PFSK-1 (cell line): ENCODE measurements around the gene TERB1.

Source experiments
- FOXP2 ChIP-seq: optimal IDR thresholded peaks from 2 replicates; pipeline ENCODE3; 2011; ENCODE audit warnings: borderline replicate concordance, control low read depth, inconsistent platforms; ENCODE audit not compliant: insufficient read depth; ENCODE audit errors: extremely low read length, extremely low read depth
- POLR2AphosphoS5 ChIP-seq: IDR thresholded peaks from 2 replicates; pipeline ENCODE4 v1.6.1; 2012; ENCODE audit warnings: low read depth, mild to moderate bottlenecking, control low read depth, low read length, moderate library complexity
- SIN3A ChIP-seq: IDR thresholded peaks from 2 replicates; pipeline ENCODE4 v1.6.1; 2012; ENCODE audit warnings: mild to moderate bottlenecking, low read length, moderate library complexity, borderline replicate concordance; ENCODE audit not compliant: insufficient read depth
- TAF1 ChIP-seq: IDR thresholded peaks from 2 replicates; pipeline ENCODE4 v1.6.1; 2012; ENCODE audit warnings: low read length, control low read depth, borderline replicate concordance; ENCODE audit not compliant: insufficient read depth
- TF ChIP-seq, protein P1 (sequence below), 2 experiments: IDR thresholded peaks; 2 replicates each; pipeline versions ENCODE4 v1.6.1 to v1.8.0; 2011 to 2012; ENCODE audit warnings: low read depth in 2 of 2, low read length in 2 of 2, control low read depth in 1 of 2, inconsistent platforms in 1 of 2, mild to moderate bottlenecking in 1 of 2, moderate library complexity in 1 of 2; ENCODE audit not compliant: insufficient read depth in 1 of 2

Gene TERB1

GRCh38 chr16:66717112-66717675 is 84.2 kb downstream of the TERB1 start:
- TF ChIP-seq TAF1 (no peak), SIN3A (no peak), FOXP2 (no peak), POLR2AphosphoS5 (no peak)
- TF ChIP-seq, protein P1, sequence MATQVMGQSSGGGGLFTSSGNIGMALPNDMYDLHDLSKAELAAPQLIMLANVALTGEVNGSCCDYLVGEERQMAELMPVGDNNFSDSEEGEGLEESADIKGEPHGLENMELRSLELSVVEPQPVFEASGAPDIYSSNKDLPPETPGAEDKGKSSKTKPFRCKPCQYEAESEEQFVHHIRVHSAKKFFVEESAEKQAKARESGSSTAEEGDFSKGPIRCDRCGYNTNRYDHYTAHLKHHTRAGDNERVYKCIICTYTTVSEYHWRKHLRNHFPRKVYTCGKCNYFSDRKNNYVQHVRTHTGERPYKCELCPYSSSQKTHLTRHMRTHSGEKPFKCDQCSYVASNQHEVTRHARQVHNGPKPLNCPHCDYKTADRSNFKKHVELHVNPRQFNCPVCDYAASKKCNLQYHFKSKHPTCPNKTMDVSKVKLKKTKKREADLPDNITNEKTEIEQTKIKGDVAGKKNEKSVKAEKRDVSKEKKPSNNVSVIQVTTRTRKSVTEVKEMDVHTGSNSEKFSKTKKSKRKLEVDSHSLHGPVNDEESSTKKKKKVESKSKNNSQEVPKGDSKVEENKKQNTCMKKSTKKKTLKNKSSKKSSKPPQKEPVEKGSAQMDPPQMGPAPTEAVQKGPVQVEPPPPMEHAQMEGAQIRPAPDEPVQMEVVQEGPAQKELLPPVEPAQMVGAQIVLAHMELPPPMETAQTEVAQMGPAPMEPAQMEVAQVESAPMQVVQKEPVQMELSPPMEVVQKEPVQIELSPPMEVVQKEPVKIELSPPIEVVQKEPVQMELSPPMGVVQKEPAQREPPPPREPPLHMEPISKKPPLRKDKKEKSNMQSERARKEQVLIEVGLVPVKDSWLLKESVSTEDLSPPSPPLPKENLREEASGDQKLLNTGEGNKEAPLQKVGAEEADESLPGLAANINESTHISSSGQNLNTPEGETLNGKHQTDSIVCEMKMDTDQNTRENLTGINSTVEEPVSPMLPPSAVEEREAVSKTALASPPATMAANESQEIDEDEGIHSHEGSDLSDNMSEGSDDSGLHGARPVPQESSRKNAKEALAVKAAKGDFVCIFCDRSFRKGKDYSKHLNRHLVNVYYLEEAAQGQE (IDR thresholded peaks at IDR 0.05; ENCODE audit: insufficient read depth in 1 of 2, low read depth in 2 of 2, low read length in 2 of 2): no peak

- TF ChIP-seq SIN3A: no peak
These were observed 86.6 kb downstream of the TERB1 start for GRCh38 chr16:66714654-66715307.

DNA sequence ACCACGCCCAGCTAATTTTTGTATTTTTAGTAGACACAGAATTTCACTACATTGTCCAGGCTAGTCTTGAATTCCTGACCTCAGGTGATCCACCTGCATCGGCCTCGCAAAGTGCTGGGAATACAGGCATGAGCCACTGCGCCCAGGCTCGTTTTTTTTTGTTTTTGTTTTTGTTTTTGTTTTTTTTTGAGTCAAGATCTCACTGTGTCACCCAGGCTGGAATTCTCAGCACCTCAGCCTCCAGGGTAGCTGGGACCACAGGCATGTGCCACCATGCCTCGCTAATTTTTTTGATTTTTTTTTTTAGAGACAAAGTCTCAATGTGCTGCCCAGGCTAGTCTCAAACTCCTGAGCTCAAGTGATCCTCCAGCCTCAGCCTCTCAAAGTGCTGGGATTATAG is 87.3 kb downstream of the TERB1 start:
- TF ChIP-seq POLR2AphosphoS5 (no peak), SIN3A (no peak), TAF1 (no peak)
- TF ChIP-seq, protein P1 (IDR thresholded peaks at IDR 0.05; ENCODE audit: insufficient read depth in 1 of 2, low read depth in 2 of 2, low read length in 2 of 2): no peak

DNA sequence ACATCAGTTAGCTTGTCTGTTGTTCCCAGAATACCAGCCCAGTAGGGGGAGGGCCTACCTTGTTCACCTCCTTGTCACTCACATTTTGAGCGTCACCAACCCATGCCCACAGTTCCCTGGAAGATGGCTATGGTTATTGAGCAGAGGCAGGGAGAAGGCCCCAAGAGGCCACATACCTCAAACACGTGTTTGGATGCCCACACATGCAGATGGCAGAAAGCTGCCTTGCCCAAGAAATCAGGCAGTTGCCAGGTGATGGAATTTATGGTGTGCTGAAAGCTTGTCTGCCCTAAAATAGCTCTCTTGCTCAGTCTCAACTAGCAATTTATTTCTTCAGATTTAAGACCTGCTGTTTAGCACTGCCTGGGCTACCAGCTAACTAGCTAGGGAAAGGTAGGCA is 88.3 kb downstream of the TERB1 start:
- TF ChIP-seq FOXP2 (no peak), POLR2AphosphoS5 (no peak), SIN3A (no peak), TAF1 (no peak)
- TF ChIP-seq, protein P1 (IDR thresholded peaks at IDR 0.05; ENCODE audit: insufficient read depth in 1 of 2, low read depth in 2 of 2, low read length in 2 of 2): no peak

DNA sequence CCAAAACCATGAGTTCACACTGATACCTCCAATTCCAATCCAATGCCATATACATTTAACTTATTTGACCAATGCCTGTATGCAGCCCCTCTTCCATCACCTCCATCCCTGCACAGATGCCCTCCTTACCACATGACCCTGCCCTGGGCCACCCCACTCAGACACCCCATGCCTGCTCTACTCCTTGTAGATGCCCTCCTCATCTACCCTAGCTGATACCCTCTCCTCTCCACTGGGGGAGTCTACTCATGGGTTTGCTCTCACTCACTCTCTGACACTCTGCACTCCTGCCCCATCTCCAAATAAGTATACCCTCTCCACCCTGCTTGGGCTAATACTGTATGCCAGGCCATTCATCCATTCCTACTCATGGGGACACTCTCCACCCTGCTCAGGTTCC is 88.9 kb downstream of the TERB1 start:
- no peak for TF ChIP-seq FOXP2
- TF ChIP-seq TAF1: no peak
- TF ChIP-seq POLR2AphosphoS5: no peak
- TF ChIP-seq, protein P1 (IDR thresholded peaks at IDR 0.05; ENCODE audit: insufficient read depth in 1 of 2, low read depth in 2 of 2, low read length in 2 of 2): no peak
- no peak for TF ChIP-seq SIN3A
